Ectodermal cell (in vitro differentiated cells): ENCODE data around the gene UCP3.

Experiments used
- H3K27ac ChIP-seq: 2 replicates; pipeline ENCODE4 v1.7.0; 2013; ENCODE audit warnings: mild to moderate bottlenecking, low read depth, low read length; ENCODE audit not compliant: insufficient read depth, poor library complexity, severe bottlenecking
- H3K27me3 ChIP-seq: 2 replicates; pipeline ENCODE4 v1.7.0; 2013; ENCODE audit warnings: mild to moderate bottlenecking, low read length; ENCODE audit not compliant: insufficient read depth, control insufficient read depth, poor library complexity, severe bottlenecking
- H3K36me3 ChIP-seq: one replicate; pipeline ENCODE4 v1.7.0; 2013; ENCODE audit warnings: low read length; ENCODE audit not compliant: control insufficient read depth, insufficient read depth
- H3K4me1 ChIP-seq: one replicate; pipeline ENCODE4 v1.7.0; 2013; ENCODE audit warnings: low read length; ENCODE audit not compliant: control insufficient read depth, insufficient read depth
- H3K4me3 ChIP-seq: 2 replicates; pipeline ENCODE4 v1.7.0; 2013; ENCODE audit warnings: low read depth, low read length, control low read depth; ENCODE audit not compliant: insufficient read depth
- H3K9me3 ChIP-seq: 2 replicates; pipeline ENCODE4 v1.7.0; 2013; ENCODE audit warnings: mild to moderate bottlenecking, low read length, moderate library complexity; ENCODE audit not compliant: control insufficient read depth
- WGBS, 2 experiments: methylation state at CpG; one replicate each; pipeline ENCODE4 v1.1.7; 2013; ENCODE audit warnings: missing lambda C conversion rate in 2 of 2; 5-methylcytosine and 5-hydroxymethylcytosine counted together

The UCP3 gene

DNA sequence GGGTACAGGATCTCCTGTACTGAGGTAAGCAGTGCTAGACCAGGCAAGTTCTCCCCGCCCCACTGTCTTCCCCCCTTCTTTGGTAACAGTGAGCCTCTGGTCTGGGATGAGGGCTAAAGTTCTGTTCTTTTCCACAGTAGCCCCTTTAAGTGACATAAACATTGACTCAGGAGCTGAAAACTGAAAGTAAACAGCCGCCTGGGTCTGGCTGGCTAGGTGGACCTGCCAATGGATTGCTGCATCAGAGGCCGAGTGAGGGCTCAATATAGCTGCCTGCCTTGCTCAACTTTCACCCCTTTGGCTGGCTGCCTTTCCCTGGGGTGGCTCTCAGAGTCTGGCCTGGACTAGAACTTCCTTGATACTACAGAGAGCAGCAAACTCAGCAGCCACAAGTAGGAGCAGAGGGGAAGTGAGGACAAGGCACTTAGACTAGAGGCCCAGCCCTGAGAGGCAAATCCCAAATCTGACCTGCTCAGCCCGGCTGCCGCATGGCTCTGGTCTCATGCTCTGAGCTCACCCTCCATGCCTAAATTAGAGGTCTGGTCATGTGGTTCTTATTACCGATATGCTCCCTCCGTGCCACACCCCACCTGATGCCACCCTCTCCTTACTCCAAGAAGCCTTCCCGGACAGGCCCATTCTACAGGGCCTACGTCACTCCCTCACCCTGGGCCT is 9.6 kb upstream of the UCP3 start:
- H3K27ac ChIP-seq: no peak overlapping the region

DNA sequence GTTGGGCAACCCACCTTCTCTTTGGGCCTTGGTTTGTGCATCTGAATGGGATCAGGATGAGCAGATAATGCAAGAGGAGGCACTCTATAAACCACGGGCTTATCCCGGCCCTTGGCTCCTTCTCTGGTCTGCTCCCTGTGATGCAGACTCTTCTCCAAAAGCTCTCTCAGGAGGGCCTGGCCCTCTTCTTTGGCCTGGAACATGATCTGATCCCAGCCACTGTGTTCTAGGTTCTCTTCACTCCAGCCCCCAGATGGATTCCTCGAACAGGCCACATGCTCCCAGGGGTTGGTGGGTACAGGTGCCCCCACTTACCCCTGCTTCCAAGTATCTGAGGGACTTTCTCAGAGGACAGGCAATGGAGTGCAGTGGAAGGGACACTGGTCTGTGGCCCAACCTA is 8.7 kb upstream of the UCP3 start:
- H3K27ac ChIP-seq: no peak overlapping the region
- H3K9me3 ChIP-seq: no peaks in the 10 kb centered on the region
- H3K36me3 ChIP-seq: peaks cover 10% of the 10 kb centered on the region
- 93 to 97% methylated on average over 3 of the region's 3 CpGs for WGBS, 2 experiments
- no peak overlapping the region for H3K4me3 ChIP-seq
- H3K27me3 ChIP-seq: no peaks in the 10 kb centered on the region
- H3K4me1 ChIP-seq: peaks cover 8% of the 10 kb centered on the region

More for the DNA sequence above, 9.6 kb upstream of the UCP3 start:
- H3K9me3 ChIP-seq: no peaks in the 10 kb centered on the region
- no peaks in the 10 kb centered on the region for H3K27me3 ChIP-seq
- H3K4me3 ChIP-seq: no peak overlapping the region
- peaks cover 8% of the 10 kb centered on the region for H3K4me1 ChIP-seq
- 95 to 96% methylated on average over 9 of the region's 9 CpGs for WGBS, 2 experiments
- peaks cover 10% of the 10 kb centered on the region for H3K36me3 ChIP-seq

GRCh38 chr11:74015919-74016684 is 7.2 kb upstream of the UCP3 start:
- no peaks in the 10 kb centered on the region for H3K9me3 ChIP-seq
- 93 to 94% methylated on average over 5 of the region's 5 CpGs for WGBS, 2 experiments
- no peak overlapping the region for H3K4me3 ChIP-seq
- H3K27me3 ChIP-seq: no peaks in the 10 kb centered on the region
- H3K4me1 ChIP-seq: peaks cover 8% of the 10 kb centered on the region
- no peak overlapping the region for H3K27ac ChIP-seq
- peaks cover 10% of the 10 kb centered on the region for H3K36me3 ChIP-seq

DNA sequence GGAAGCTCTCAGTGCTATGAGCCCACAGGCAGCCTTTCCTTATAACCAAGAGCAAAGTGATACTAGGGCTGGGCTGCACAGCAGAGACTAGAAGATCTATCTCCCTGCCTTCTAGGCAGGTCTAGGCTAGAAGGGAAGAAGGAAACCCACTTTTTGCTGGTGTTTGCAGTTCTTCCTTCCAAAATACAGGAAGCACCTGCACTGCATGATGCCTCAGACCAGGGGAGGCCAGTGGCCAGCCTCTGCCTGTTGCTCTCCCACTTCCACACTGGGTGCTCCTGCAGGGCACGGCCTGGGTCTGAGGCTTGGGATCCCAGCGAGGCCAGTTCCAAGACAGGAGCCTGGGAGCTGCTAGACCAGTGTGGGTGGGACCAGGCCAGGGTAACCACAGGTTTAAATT is 6.0 kb upstream of the UCP3 start:
- Histone ChIP-seq H3K9me3 (no peaks in the 10 kb centered on the region), H3K27ac (no peak overlapping the region), H3K36me3 (peaks cover 10% of the 10 kb centered on the region), H3K27me3 (no peaks in the 10 kb centered on the region), H3K4me1 (peaks cover 4% of the 10 kb centered on the region), H3K4me3 (no peak overlapping the region)
- 93 to 96% methylated on average over 2 of the region's 2 CpGs for WGBS, 2 experiments

GRCh38 chr11:74013141-74013540 is 4.3 kb upstream of the UCP3 start:
- WGBS, 2 experiments: 96% methylated on average over 8 of the region's 8 CpGs
- H3K27me3 ChIP-seq: no peaks in the 10 kb centered on the region
- no peaks in the 10 kb centered on the region for H3K4me1 ChIP-seq
- no peak overlapping the region for H3K27ac ChIP-seq
- no peak overlapping the region for H3K4me3 ChIP-seq
- H3K36me3 ChIP-seq: peaks cover 8% of the 10 kb centered on the region
- H3K9me3 ChIP-seq: no peaks in the 10 kb centered on the region

GRCh38 chr11:74012074-74012809 is 3.4 kb upstream of the UCP3 start:
- H3K4me1 ChIP-seq: no peaks in the 10 kb centered on the region
- H3K27ac ChIP-seq: no peak overlapping the region
- H3K4me3 ChIP-seq: no peak overlapping the region
- H3K9me3 ChIP-seq: no peaks in the 10 kb centered on the region
- no peaks in the 10 kb centered on the region for H3K27me3 ChIP-seq
- peaks cover 5% of the 10 kb centered on the region for H3K36me3 ChIP-seq
- WGBS, 2 experiments: 92 to 94% methylated on average over 13 to 14 of the region's 14 CpGs

DNA sequence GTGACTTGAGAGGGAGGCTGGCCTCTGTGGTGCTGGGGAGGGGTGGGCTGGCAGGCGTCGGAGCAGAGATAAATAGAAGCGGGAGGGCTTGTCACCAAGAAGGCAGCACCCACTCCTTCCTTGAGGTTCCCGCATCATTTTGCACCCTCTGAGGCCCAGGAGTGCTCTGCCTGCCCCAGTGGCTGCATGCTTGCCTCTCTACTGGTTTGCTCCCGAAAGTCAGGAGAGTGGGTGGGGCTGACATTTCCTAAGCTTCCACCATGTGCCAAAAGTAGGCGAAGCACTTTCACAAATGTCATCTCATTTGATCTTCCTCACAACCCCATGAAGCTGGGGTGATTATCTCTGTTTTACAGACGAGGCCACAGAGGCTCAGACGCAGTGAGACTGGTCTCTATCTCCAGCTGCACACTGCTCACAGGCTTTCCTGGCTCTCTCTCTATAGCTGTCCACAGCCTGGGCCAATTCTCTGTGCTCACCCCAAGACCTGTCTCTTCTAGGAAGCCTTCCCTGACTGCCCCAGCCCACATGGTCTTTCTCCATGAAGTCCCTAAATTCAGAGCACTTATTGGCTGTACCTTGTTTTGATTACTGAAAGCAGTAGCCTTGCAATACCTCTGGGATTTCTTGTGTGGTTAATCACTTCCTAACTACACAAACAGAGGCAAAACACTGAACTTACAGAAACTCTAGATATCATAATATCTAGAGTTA is 2.6 kb upstream of the UCP3 start:
- Histone ChIP-seq H3K4me1 (no peaks in the 10 kb centered on the region), H3K9me3 (no peaks in the 10 kb centered on the region), H3K36me3 (peaks cover 5% of the 10 kb centered on the region), H3K27ac (no peak overlapping the region), H3K4me3 (no peak overlapping the region), H3K27me3 (no peaks in the 10 kb centered on the region)
- WGBS, 2 experiments: 92 to 94% methylated on average over 8 of the region's 8 CpGs

GRCh38 chr11:74010306-74011300 is 1.7 kb upstream of the UCP3 start:
- WGBS, 2 experiments: 91 to 94% methylated on average over 9 of the region's 9 CpGs
- Histone ChIP-seq H3K9me3 (no peaks in the 10 kb centered on the region), H3K36me3 (no peaks in the 10 kb centered on the region), H3K27me3 (no peaks in the 10 kb centered on the region), H3K4me3 (no peak overlapping the region), H3K4me1 (no peaks in the 10 kb centered on the region), H3K27ac (no peak overlapping the region)

- Histone ChIP-seq H3K36me3 (no peaks in the 10 kb centered on the region), H3K4me1 (no peaks in the 10 kb centered on the region), H3K27me3 (no peaks in the 10 kb centered on the region), H3K27ac (no peak overlapping the region), H3K9me3 (no peaks in the 10 kb centered on the region), H3K4me3 (no peak overlapping the region)
- 86 to 93% methylated on average over 5 of the region's 5 CpGs for WGBS, 2 experiments
Observed at GRCh38 chr11:74009675-74010305, 905 bp upstream of the UCP3 start.
